Uterus (tissue), 4 donors: ENCODE measurements around the gene MAGI2. TPM values are rescaled to one million over a fixed set of nuclear protein-coding genes. Genes with fewer than 3 reads are reported as not detected.
"Not testable (repeated sequence)": the region's sequence is repeated elsewhere in the genome, so short reads cannot be mapped to it uniquely, and the experiment has no call there.

ENCODE experiments used
- DNase-seq, 2 donors: peaks; one replicate each; pipeline ENCODE4 v3.0.0-alpha.2; 2019 to 2020
- H3K27ac ChIP-seq, 2 donors: fragments of 200-600 bp; sonication (generic); 1 replicate in 1 of 2; 2 replicates in 1 of 2; pipeline ENCODE4 v1.5.1; 2016 to 2018
- H3K27me3 ChIP-seq, 2 donors: fragments of 200-600 bp; sonication (generic); one replicate each; pipeline ENCODE4 v1.5.1; 2018 to 2019; ENCODE audit warnings: control low read depth in 1 of 2
- H3K36me3 ChIP-seq, 2 donors: fragments of 200-600 bp; sonication (generic); one replicate each; pipeline ENCODE4 v1.5.1; 2019; ENCODE audit warnings: control low read depth in 1 of 2
- H3K4me1 ChIP-seq, 2 donors: fragments of 200-600 bp; sonication (generic); one replicate each; pipeline ENCODE4 v1.5.1; 2018 to 2019; ENCODE audit warnings: control low read depth in 1 of 2
- H3K4me3 ChIP-seq, 2 donors: fragments of 200-600 bp; sonication (generic); 1 replicate in 1 of 2; 2 replicates in 1 of 2; pipeline ENCODE4 v1.5.1; 2018 to 2019; ENCODE audit warnings: mild to moderate bottlenecking in 1 of 2
- H3K9me3 ChIP-seq, 2 donors: fragments of 200-600 bp; sonication (generic); one replicate each; pipeline ENCODE4 v1.5.1; 2019; ENCODE audit warnings: control low read depth in 1 of 2
- POLR2A ChIP-seq, 2 donors: fragments of 450-650 bp; IDR thresholded peaks; one replicate each; pipeline ENCODE4 v1.6.1; 2016; ENCODE audit warnings: antibody characterized with exemption in 2 of 2, mild to moderate bottlenecking in 1 of 2, moderate library complexity in 1 of 2
- intact Hi-C: fragments of 100-400 bp; cut with DNase I; formaldehyde crosslinking; loops from one replicate; pipeline ENCODE4 v1.15.1; 2023; ENCODE audit warnings: low total_unique reads
- total RNA-seq, 4 donors: library from RNA; depleted of rRNA in 3 of 4; stranded (reverse); fragments of >200 nt in 3 of 4; gene quantifications; one replicate each; pipeline versions ENCODE4 v1.1.0 to v1.2.4, GENCODE V29; 2014 to 2023
- TF ChIP-seq, protein P1 (sequence below), 4 experiments: fragments of 200-600 bp in 2 of 4; fragments of 450-650 bp in 2 of 4; sonication (generic) in 2 of 4; IDR thresholded peaks; one replicate each; pipeline ENCODE4 v1.5.1; 2016 to 2019; ENCODE audit warnings: antibody characterized with exemption in 4 of 4, mild to moderate bottlenecking in 2 of 4, moderate library complexity in 1 of 4
- donor health status: DM: yes; HTN: yes; CAD: no.

MAGI2 gene
- total RNA-seq, 4 donors from 2014 or later: 5.3 to 23.2 (median 13.8) TPM

- Histone ChIP-seq H3K9me3 (no peaks in the 10 kb centered on the region), H3K27ac (no peak overlapping the region), H3K4me1 (no peaks in the 10 kb centered on the region), H3K36me3 (no peaks in the 10 kb centered on the region), H3K4me3 (no peak overlapping the region), H3K27me3 (no peaks in the 10 kb centered on the region)
- intact Hi-C loops: no loop called here
- no peak for TF ChIP-seq POLR2A (IDR thresholded peaks at IDR 0.05)
- TF ChIP-seq, protein P1, sequence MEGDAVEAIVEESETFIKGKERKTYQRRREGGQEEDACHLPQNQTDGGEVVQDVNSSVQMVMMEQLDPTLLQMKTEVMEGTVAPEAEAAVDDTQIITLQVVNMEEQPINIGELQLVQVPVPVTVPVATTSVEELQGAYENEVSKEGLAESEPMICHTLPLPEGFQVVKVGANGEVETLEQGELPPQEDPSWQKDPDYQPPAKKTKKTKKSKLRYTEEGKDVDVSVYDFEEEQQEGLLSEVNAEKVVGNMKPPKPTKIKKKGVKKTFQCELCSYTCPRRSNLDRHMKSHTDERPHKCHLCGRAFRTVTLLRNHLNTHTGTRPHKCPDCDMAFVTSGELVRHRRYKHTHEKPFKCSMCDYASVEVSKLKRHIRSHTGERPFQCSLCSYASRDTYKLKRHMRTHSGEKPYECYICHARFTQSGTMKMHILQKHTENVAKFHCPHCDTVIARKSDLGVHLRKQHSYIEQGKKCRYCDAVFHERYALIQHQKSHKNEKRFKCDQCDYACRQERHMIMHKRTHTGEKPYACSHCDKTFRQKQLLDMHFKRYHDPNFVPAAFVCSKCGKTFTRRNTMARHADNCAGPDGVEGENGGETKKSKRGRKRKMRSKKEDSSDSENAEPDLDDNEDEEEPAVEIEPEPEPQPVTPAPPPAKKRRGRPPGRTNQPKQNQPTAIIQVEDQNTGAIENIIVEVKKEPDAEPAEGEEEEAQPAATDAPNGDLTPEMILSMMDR (IDR thresholded peaks at IDR 0.05): no peak
- no peak for DNase-seq
These were observed 1154.4 kb downstream of the MAGI2 start for GRCh38 chr7:78299088-78299487.

DNA sequence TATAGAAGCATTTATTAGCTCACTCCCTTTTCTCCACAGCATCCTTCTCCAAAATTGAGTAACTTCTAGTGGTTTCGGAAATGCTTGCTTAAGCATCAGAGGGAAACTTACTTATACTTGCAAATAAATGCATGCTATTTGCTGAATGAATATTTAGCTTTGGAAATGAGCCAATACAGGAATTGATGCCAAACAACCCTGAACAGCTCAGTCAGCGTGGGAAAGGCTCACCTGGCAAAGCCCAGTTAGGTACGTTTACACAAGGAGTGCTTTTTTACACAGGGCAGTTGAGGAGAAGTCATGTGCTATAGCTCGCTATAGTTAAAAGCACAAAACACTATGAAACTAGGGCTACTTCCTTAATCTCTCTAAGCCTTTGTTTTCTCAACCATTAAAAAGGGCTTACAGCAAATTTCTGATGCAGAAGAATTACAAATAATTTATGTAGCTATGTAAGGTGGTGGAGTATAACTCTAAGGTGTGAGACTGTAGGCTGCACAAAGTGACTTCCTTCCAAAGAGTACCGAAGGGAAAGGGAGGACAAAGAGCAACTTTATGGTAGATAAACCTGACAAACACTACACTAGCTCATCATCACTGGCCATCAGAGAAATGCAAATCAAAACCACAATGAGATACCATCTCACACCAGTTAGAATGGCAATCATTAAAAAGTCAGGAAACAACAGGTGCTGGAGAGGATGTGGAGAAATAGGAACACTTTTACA lies 1156.7 kb downstream of the MAGI2 start:
- no peak overlapping the region for H3K4me3 ChIP-seq
- no peaks in the 10 kb centered on the region for H3K36me3 ChIP-seq
- H3K27me3 ChIP-seq: no peaks in the 10 kb centered on the region
- intact Hi-C loops: no loop called here
- no peaks in the 10 kb centered on the region for H3K9me3 ChIP-seq
- DNase-seq: no peak
- H3K4me1 ChIP-seq: no peaks in the 10 kb centered on the region
- TF ChIP-seq, protein P1 (IDR thresholded peaks at IDR 0.05): no peak
- TF ChIP-seq POLR2A (IDR thresholded peaks at IDR 0.05): no peak
- H3K27ac ChIP-seq: no peak overlapping the region

- Histone ChIP-seq H3K4me3 (no peak overlapping the region), H3K9me3 (no peaks in the 10 kb centered on the region), H3K36me3 (no peaks in the 10 kb centered on the region), H3K27me3 (no peaks in the 10 kb centered on the region), H3K4me1 (no peaks in the 10 kb centered on the region), H3K27ac (no peak overlapping the region)
- TF ChIP-seq, protein P1 (IDR thresholded peaks at IDR 0.05): no peak
- TF ChIP-seq POLR2A (IDR thresholded peaks at IDR 0.05): no peak
- DNase-seq: no peak
- intact Hi-C loops: no loop called here
These were observed 1157.3 kb downstream of the MAGI2 start for GRCh38 chr7:78296046-78296597.

DNA sequence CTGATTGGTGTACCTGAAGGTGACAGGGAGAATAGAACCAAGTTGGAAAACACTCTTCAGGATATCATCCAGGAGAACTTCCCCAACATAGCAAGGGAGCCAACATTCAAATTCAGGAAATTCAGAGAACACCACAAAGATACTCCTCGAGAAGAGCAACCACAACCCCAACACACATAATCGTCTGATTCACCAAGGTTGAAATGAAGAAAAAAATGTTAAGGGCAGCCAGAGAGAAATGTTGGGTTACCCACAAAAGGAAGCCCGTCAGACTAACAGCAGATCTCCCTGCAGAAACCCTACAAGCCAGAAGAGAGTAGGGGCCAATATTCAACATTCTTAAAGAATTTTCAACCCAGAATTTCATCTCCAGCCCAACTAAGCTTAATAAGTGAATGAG lies 1164.0 kb downstream of the MAGI2 start:
- DNase-seq, intact Hi-C loops: not testable (repeated sequence)

GRCh38 chr7:78284945-78285344 lies 1168.5 kb downstream of the MAGI2 start:
- H3K4me1 ChIP-seq: no peaks in the 10 kb centered on the region
- H3K36me3 ChIP-seq: no peaks in the 10 kb centered on the region
- intact Hi-C loops: no loop called here
- H3K9me3 ChIP-seq: no peaks in the 10 kb centered on the region
- H3K4me3 ChIP-seq: no peak overlapping the region
- DNase-seq: no peak
- no peaks in the 10 kb centered on the region for H3K27me3 ChIP-seq
- TF ChIP-seq, protein P1 (IDR thresholded peaks at IDR 0.05): no peak
- TF ChIP-seq POLR2A (IDR thresholded peaks at IDR 0.05): no peak
- H3K27ac ChIP-seq: no peak overlapping the region

More for the DNA sequence above, 1164.0 kb downstream of the MAGI2 start:
- H3K9me3 ChIP-seq, H3K4me3 ChIP-seq, H3K4me1 ChIP-seq, H3K27ac ChIP-seq, H3K36me3 ChIP-seq, H3K27me3 ChIP-seq: not testable (repeated sequence)
